ENCODE data around the gene UBE2G1. TPM values are rescaled to one million over a fixed set of nuclear protein-coding genes. Genes with fewer than 3 reads are reported as not detected.

Gene UBE2G1
- total and polyA plus RNA-seq, 7 donors = 54.6 to 239 (median 152) TPM

DNA sequence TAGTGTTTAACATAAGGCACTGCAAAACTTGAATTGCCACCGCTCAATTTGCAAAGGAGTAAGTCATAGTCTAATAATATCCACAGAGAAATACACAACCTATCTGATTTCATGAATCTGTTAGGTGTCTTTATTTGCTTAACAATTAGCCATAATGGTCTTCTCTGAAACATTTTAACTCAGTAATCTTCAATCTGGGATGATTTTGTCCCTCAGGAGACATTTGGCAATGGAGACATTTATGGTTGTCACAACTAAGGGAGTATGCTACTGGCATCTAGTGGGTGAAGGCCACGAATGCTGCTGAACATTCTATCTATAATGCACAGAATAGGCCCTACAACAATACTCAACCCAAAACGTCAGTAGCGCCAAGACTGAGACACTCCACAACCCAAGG lies 4.3 kb downstream of the UBE2G1 start:
- TF ChIP-seq, protein P1, sequence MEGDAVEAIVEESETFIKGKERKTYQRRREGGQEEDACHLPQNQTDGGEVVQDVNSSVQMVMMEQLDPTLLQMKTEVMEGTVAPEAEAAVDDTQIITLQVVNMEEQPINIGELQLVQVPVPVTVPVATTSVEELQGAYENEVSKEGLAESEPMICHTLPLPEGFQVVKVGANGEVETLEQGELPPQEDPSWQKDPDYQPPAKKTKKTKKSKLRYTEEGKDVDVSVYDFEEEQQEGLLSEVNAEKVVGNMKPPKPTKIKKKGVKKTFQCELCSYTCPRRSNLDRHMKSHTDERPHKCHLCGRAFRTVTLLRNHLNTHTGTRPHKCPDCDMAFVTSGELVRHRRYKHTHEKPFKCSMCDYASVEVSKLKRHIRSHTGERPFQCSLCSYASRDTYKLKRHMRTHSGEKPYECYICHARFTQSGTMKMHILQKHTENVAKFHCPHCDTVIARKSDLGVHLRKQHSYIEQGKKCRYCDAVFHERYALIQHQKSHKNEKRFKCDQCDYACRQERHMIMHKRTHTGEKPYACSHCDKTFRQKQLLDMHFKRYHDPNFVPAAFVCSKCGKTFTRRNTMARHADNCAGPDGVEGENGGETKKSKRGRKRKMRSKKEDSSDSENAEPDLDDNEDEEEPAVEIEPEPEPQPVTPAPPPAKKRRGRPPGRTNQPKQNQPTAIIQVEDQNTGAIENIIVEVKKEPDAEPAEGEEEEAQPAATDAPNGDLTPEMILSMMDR (IDR thresholded peaks at IDR 0.05) = no peak
- Histone ChIP-seq H3K9me3 (no peaks in the 10 kb centered on the region), H3K27me3 (ENCODE audit: insufficient read depth in 3 of 3, low read length in 2 of 3) (no peaks in the 10 kb centered on the region), H3K4me3 (peak overlapping the region; percentile 100), H3K4me1 (peaks cover 46% of the 10 kb centered on the region), H3K36me3 (ENCODE audit: insufficient read depth in 1 of 2, low read depth in 1 of 2) (peaks cover 0 to 14% of the 10 kb centered on the region in 2 donors), H3K27ac (peak overlapping the region; percentile 99)
- 32 to 36% (median 34%) methylated on average over 4 of the region's 4 CpGs for WGBS, 3 donors
- ATAC-seq (peak in 1 of 4 donors; percentile 23), DNase-seq (no peak)
- intact Hi-C loops (cut with DNase I) = loop anchor here (5.0 kb wide), 2 partner anchors 35 to 45 kb away; no protein-coding TSS in a partner anchor

DNA sequence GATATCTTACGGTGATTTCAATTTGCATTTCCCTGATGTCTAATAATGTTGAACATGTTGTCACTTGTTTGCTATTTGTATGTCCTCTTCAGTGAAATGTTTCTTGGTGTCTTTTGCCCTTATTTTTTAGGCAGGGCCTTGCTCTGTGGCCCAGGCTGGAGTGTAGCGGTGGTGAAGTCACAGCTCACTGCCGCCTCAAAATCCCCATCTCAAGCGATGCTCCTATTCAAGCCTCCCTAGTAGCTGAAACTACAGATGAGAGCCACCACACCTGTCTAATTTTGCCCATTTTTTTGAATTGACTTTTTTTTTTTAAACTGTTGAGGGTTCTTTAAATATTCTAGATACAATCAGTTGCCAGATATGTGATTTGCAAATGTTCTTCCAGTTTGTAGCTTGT lies 8.3 kb downstream of the UBE2G1 start:
- DNase-seq = no peak
- Histone ChIP-seq H3K36me3 (ENCODE audit: insufficient read depth in 1 of 2, low read depth in 1 of 2) (peaks cover 0 to 13% of the 10 kb centered on the region in 2 donors), H3K4me1 (peaks cover 66% of the 10 kb centered on the region), H3K27ac (peak overlapping the region; percentile 99), H3K9me3 (no peaks in the 10 kb centered on the region), H3K4me3 (no peak overlapping the region), H3K27me3 (ENCODE audit: insufficient read depth in 3 of 3, low read length in 2 of 3) (no peaks in the 10 kb centered on the region)
- intact Hi-C loops (cut with DNase I) = no loop called here
- WGBS, 3 donors = 82 to 96% (median 86%) methylated on average over 4 of the region's 4 CpGs
- TF ChIP-seq, protein P1 (IDR thresholded peaks at IDR 0.05) = no peak
- no peak for ATAC-seq

DNA sequence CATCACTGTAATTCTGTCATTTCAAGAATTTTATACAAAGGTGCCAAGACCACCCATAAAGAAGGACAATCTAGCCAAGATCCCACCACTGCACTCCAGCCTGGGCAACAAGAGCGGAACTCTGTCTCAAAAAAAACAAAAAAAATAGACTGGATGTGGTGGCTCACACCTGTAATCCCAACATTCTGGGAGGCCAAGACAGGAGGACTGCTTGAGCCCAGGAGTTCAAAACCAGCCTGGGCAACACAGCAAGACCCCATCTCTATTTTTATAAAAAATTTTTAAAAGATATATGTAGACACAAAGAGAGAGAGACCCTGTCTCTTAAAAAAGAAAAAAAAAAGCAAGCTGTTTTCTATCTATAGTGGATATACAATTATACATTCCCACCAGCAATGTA lies 8.8 kb downstream of the UBE2G1 start:
- WGBS, 3 donors = 87 to 95% (median 91%) methylated on average over 1 of the region's 1 CpG
- no peaks in the 10 kb centered on the region for H3K27me3 ChIP-seq (ENCODE audit: insufficient read depth in 3 of 3, low read length in 2 of 3)
- intact Hi-C loops (cut with DNase I) = no loop called here
- TF ChIP-seq, protein P1 (IDR thresholded peaks at IDR 0.05) = no peak
- DNase-seq (no peak), ATAC-seq (no peak)
- H3K36me3 ChIP-seq (ENCODE audit: insufficient read depth in 1 of 2, low read depth in 1 of 2) = peaks cover 0 to 9% of the 10 kb centered on the region in 2 donors
- no peaks in the 10 kb centered on the region for H3K9me3 ChIP-seq
- peak overlapping the region; percentile 99 for H3K27ac ChIP-seq
- peaks cover 67% of the 10 kb centered on the region for H3K4me1 ChIP-seq
- H3K4me3 ChIP-seq = no peak overlapping the region

GRCh38 chr17:4357030-4357628 lies 9.3 kb downstream of the UBE2G1 start:
- TF ChIP-seq, protein P1 (IDR thresholded peaks at IDR 0.05) = no peak
- no peaks in the 10 kb centered on the region for H3K9me3 ChIP-seq
- DNase-seq = no peak
- H3K4me1 ChIP-seq = peaks cover 67% of the 10 kb centered on the region
- H3K27ac ChIP-seq = peak overlapping the region; percentile 99
- H3K36me3 ChIP-seq (ENCODE audit: insufficient read depth in 1 of 2, low read depth in 1 of 2) = peaks cover 0 to 6% of the 10 kb centered on the region in 2 donors
- intact Hi-C loops (cut with DNase I) = no loop called here
- no peak overlapping the region for H3K4me3 ChIP-seq
- WGBS, 3 donors = 47 to 56% (median 49%) methylated on average over 3 of the region's 3 CpGs
- ATAC-seq = no peak
- no peaks in the 10 kb centered on the region for H3K27me3 ChIP-seq (ENCODE audit: insufficient read depth in 3 of 3, low read length in 2 of 3)

Measured in psoas muscle (tissue), 8 donors.